ENCODE measurements around the gene GON4L. TPM values are rescaled to one million over a fixed set of nuclear protein-coding genes. Genes with fewer than 3 reads are reported as not detected.

Gene GON4L
- total RNA-seq, 4 donors from 2014 or later, result 24.9 to 43.9 (median 33.6) TPM

GRCh38 chr1:155882235-155882634 lies 25.2 kb upstream of the GON4L start:
- no peak overlapping the region for H3K4me3 ChIP-seq (ENCODE audit: low read depth, poor library complexity, severe bottlenecking)
- intact Hi-C loops (cut with DNase I; ENCODE audit: low total_unique reads), result no loop called here
- no peak for DNase-seq (ENCODE audit: low spot score in 2 of 2)
- no peak for TF ChIP-seq POLR2A (IDR thresholded peaks at IDR 0.05)
- TF ChIP-seq CTCF (IDR thresholded peaks at IDR 0.05), result no peak

DNA sequence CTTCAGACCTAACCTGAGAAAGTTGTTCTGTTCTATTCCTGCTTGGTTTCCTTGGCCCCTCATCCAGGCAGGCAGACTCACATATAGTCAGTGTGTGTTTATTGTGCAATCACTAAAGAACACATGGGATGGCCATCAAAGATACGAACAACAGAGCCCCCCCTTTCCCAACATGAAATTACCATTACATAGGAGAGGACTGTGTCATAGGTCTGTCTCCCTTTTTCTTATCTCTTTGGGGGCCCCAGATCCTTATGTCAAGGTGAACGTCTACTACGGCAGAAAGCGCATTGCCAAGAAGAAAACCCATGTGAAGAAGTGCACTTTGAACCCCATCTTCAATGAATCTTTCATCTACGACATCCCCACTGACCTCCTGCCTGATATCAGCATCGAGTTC lies 23.9 kb upstream of the GON4L start:
- intact Hi-C loops (cut with DNase I; ENCODE audit: low total_unique reads), result no loop called here
- no peak overlapping the region for H3K4me3 ChIP-seq (ENCODE audit: low read depth, poor library complexity, severe bottlenecking)
- DNase-seq (ENCODE audit: low spot score in 2 of 2), result peak in 1 of 2 donors; percentile 2
- 91 to 93% methylated on average over 6 of the region's 6 CpGs for WGBS, 2 donors
- TF ChIP-seq CTCF (IDR thresholded peaks at IDR 0.05) (no peak), POLR2A (IDR thresholded peaks at IDR 0.05) (no peak)

DNA sequence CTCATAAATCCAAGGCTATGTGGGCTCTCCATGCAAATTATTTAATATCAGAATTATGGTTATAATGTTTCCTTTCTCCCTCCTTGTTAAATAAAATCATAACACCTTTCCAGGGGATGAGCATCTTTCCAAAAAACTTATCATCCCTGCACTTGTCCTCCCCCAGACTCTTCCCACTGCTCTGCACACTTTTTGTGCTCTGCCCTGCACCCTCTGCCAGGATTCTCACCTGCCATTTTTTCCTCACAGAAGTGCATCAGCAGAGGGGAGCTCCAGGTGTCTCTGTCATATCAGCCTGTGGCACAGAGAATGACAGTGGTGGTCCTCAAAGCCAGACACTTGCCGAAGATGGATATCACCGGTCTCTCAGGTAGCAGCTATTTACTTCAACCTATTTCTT lies 23.2 kb upstream of the GON4L start:
- 94 to 98% methylated on average over 2 of the region's 2 CpGs for WGBS, 2 donors
- TF ChIP-seq POLR2A (IDR thresholded peaks at IDR 0.05) (no peak), CTCF (IDR thresholded peaks at IDR 0.05) (no peak)
- no peak overlapping the region for H3K4me3 ChIP-seq (ENCODE audit: low read depth, poor library complexity, severe bottlenecking)
- intact Hi-C loops (cut with DNase I; ENCODE audit: low total_unique reads), result no loop called here
- DNase-seq (ENCODE audit: low spot score in 2 of 2), result peak in 1 of 2 donors; percentile 25

- intact Hi-C loops (cut with DNase I; ENCODE audit: low total_unique reads), result no loop called here
- no peak for DNase-seq (ENCODE audit: low spot score in 2 of 2)
- TF ChIP-seq POLR2A (IDR thresholded peaks at IDR 0.05) (no peak), CTCF (IDR thresholded peaks at IDR 0.05) (no peak)
- H3K4me3 ChIP-seq (ENCODE audit: low read depth, poor library complexity, severe bottlenecking), result no peak overlapping the region
- WGBS, 2 donors, result 100% methylated on average over 2 of the region's 2 CpGs
These were observed 20.9 kb upstream of the GON4L start for GRCh38 chr1:155877945-155878344.

DNA sequence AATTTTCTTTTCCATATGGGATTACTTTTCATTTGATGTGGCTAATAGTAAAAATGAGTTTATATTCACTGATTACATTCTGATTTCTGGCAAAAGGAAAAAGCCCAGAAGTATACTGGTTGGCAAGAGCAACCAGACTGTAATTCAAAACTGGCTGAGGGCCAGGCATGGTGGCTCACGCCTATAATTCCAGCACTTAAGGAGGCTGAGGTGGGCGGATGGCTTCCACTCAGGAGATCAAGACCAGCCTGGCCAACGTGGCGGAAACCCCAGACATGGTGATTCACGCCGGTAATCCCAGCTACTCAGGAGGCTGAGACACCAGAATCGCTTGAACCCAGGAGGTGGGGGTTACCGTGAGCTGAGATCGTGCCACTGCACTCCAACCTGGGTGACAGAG lies 16.8 kb upstream of the GON4L start:
- no peak overlapping the region for H3K4me3 ChIP-seq (ENCODE audit: low read depth, poor library complexity, severe bottlenecking)
- no peak for DNase-seq (ENCODE audit: low spot score in 2 of 2)
- TF ChIP-seq CTCF (IDR thresholded peaks at IDR 0.05), result no peak
- TF ChIP-seq POLR2A (IDR thresholded peaks at IDR 0.05), result no peak
- intact Hi-C loops (cut with DNase I; ENCODE audit: low total_unique reads), result no loop called here
- WGBS, 2 donors, result 63 to 65% methylated on average over 9 of the region's 9 CpGs

DNA sequence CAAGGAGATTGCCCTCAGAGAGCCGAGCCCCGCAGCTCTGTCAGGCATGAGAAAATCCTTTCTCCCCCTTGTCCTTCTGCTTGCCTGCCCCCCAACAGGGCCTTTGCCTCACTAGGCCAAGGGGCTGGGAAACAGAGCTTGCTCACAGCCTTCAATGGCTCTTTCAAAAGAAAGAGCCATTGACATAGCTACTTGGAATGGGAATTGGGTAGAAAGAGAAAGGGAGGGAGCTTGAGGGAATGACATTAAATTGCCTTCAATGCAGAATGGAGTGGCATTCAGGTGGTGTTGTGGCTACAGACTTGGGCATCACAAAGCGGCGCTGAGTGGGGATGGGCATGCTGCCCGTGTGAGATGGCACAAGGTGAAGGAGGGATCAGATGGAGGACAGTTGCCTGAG lies 15.5 kb upstream of the GON4L start:
- no peak for DNase-seq (ENCODE audit: low spot score in 2 of 2)
- intact Hi-C loops (cut with DNase I; ENCODE audit: low total_unique reads), result no loop called here
- H3K4me3 ChIP-seq (ENCODE audit: low read depth, poor library complexity, severe bottlenecking), result no peak overlapping the region
- TF ChIP-seq POLR2A (IDR thresholded peaks at IDR 0.05) (no peak), CTCF (IDR thresholded peaks at IDR 0.05) (no peak)
- WGBS, 2 donors, result 90 to 91% methylated on average over 5 of the region's 5 CpGs
